IPS DF 6.9 (cell line): ENCODE results near the gene INPP5F.
A peak's percentile ranks its signal among the peaks of the same experiment; 100 is the strongest.

ENCODE experiments used
- DNase-seq: peaks from one replicate; pipeline ENCODE4 v3.0.0-alpha.2; 2013; ENCODE audit warnings: low read depth, low spot score
- H3K27ac ChIP-seq: one replicate; pipeline ENCODE4 v1.5.1; 2013; ENCODE audit warnings: low read length, control low read depth
- H3K27me3 ChIP-seq: 2 replicates; pipeline ENCODE4 v1.6.1; 2013; ENCODE audit warnings: mild to moderate bottlenecking, low read length; ENCODE audit not compliant: control insufficient read depth, insufficient read depth
- H3K36me3 ChIP-seq: 2 replicates; pipeline ENCODE4 v1.6.1; 2013; ENCODE audit warnings: low read length; ENCODE audit not compliant: control insufficient read depth, insufficient read depth
- H3K4me1 ChIP-seq: 2 replicates; pipeline ENCODE4 v1.6.1; 2013; ENCODE audit warnings: low read length; ENCODE audit not compliant: control insufficient read depth, insufficient read depth
- H3K4me3 ChIP-seq: 2 replicates; pipeline ENCODE4 v1.5.1; 2013; ENCODE audit warnings: mild to moderate bottlenecking, low read length
- H3K9me3 ChIP-seq: 2 replicates; pipeline ENCODE4 v1.6.1; 2013; ENCODE audit warnings: low read length, inconsistent platforms; ENCODE audit not compliant: control insufficient read depth, insufficient read depth
- WGBS: extraction: QIAGEN DNeasy Blood & Tissue Kit; methylation state at CpG from one replicate; pipeline ENCODE4 v1.1.7; 2013; ENCODE audit warnings: mixed read lengths, missing lambda C conversion rate; ENCODE audit not compliant: insufficient read length, insufficient coverage; 5-methylcytosine and 5-hydroxymethylcytosine counted together

The INPP5F gene

GRCh38 chr10:119725828-119726675 is at the start of gene INPP5F:
INPP5F (plus strand) TSS chr10:119726050; CDS start chr10:119726263, 213 bp downstream.
- DNase-seq: peak; percentile 94
- H3K27ac ChIP-seq: no peak within 1 kb of the TSS
- peak within 1 kb of the TSS; percentile 90 for H3K4me3 ChIP-seq
- 0 out of 2 replicates have a peak, but pooled peaks cover 2% of the 10 kb centered on the region for H3K4me1 ChIP-seq
- no CpG with 5 or more reads among the region's 95 CpGs for WGBS
- no peaks in the 10 kb centered on the region for H3K36me3 ChIP-seq
- no peaks in the 10 kb centered on the region for H3K27me3 ChIP-seq
- H3K9me3 ChIP-seq: no peaks in the 10 kb centered on the region

GRCh38 chr10:119677126-119677525 is 48.7 kb upstream of the INPP5F start:
- Histone ChIP-seq H3K4me3 (no peak overlapping the region), H3K27me3 (no peaks in the 10 kb centered on the region), H3K9me3 (no peaks in the 10 kb centered on the region), H3K27ac (no peak overlapping the region), H3K36me3 (peaks cover 8% of the 10 kb centered on the region; the same call in 1 of the 2 replicates), H3K4me1 (0 out of 2 replicates have a peak, but pooled peaks cover 2% of the 10 kb centered on the region)
- no peak for DNase-seq
- no CpG with 5 or more reads among the region's 6 CpGs for WGBS

- no peak overlapping the region for H3K27ac ChIP-seq
Observed at GRCh38 chr10:119677904-119678755, 47.7 kb upstream of the INPP5F start.

GRCh38 chr10:119679480-119679829 is 46.4 kb upstream of the INPP5F start:
- H3K9me3 ChIP-seq: no peaks in the 10 kb centered on the region
- no peaks in the 10 kb centered on the region for H3K27me3 ChIP-seq
- no peak overlapping the region for H3K27ac ChIP-seq
- no peak overlapping the region for H3K4me3 ChIP-seq
- H3K36me3 ChIP-seq: no peaks in the 10 kb centered on the region
- WGBS: no CpG with 5 or more reads among the region's 7 CpGs
- H3K4me1 ChIP-seq: no peaks in the 10 kb centered on the region
- no peak for DNase-seq

More at GRCh38 chr10:119677904-119678755, 47.7 kb upstream of the INPP5F start:
- no peak for DNase-seq
- H3K9me3 ChIP-seq: no peaks in the 10 kb centered on the region
- H3K4me1 ChIP-seq: 0 out of 2 replicates have a peak, but pooled peaks cover 1% of the 10 kb centered on the region
- no peak overlapping the region for H3K4me3 ChIP-seq
- H3K27me3 ChIP-seq: no peaks in the 10 kb centered on the region
- WGBS: no CpG with 5 or more reads among the region's 13 CpGs
- no peaks in the 10 kb centered on the region for H3K36me3 ChIP-seq

GRCh38 chr10:119680050-119680449 is 45.8 kb upstream of the INPP5F start:
- no peaks in the 10 kb centered on the region for H3K36me3 ChIP-seq
- DNase-seq: no peak
- no peak overlapping the region for H3K4me3 ChIP-seq
- no CpG with 5 or more reads among the region's 4 CpGs for WGBS
- no peaks in the 10 kb centered on the region for H3K4me1 ChIP-seq
- H3K27me3 ChIP-seq: no peaks in the 10 kb centered on the region
- no peaks in the 10 kb centered on the region for H3K9me3 ChIP-seq
- H3K27ac ChIP-seq: no peak overlapping the region

- no peak for DNase-seq
- Histone ChIP-seq H3K4me3 (no peak overlapping the region), H3K27me3 (no peaks in the 10 kb centered on the region), H3K9me3 (no peaks in the 10 kb centered on the region), H3K36me3 (no peaks in the 10 kb centered on the region), H3K27ac (no peak overlapping the region), H3K4me1 (no peaks in the 10 kb centered on the region)
- no CpG with 5 or more reads among the region's 9 CpGs for WGBS
Observed at GRCh38 chr10:119680650-119681081, 45.2 kb upstream of the INPP5F start.

GRCh38 chr10:119686465-119687191 is 39.2 kb upstream of the INPP5F start:
- H3K9me3 ChIP-seq: no peaks in the 10 kb centered on the region
- no peaks in the 10 kb centered on the region for H3K27me3 ChIP-seq
- H3K4me1 ChIP-seq: peaks cover 4% of the 10 kb centered on the region; the same call in 1 of the 2 replicates
- peak overlapping the region; percentile 42; the same call in 1 of the 2 replicates for H3K4me3 ChIP-seq
- whole genome bisulfite sequencing: no CpG with 5 or more reads among the region's 24 CpGs
- H3K36me3 ChIP-seq: no peaks in the 10 kb centered on the region
- H3K27ac ChIP-seq: no peak overlapping the region
- peak; percentile 85 for DNase-seq

- Histone ChIP-seq H3K27ac (peak overlapping the region; percentile 29), H3K36me3 (no peaks in the 10 kb centered on the region), H3K27me3 (no peaks in the 10 kb centered on the region), H3K9me3 (no peaks in the 10 kb centered on the region), H3K4me1 (peaks cover 4% of the 10 kb centered on the region; the same call in 1 of the 2 replicates), H3K4me3 (peak overlapping the region; percentile 42; the same call in 1 of the 2 replicates)
- peak; percentile 93 for DNase-seq
- no CpG with 5 or more reads among the region's 10 CpGs for whole genome bisulfite sequencing
Observed at GRCh38 chr10:119687192-119688032, 38.4 kb upstream of the INPP5F start.

GRCh38 chr10:119688033-119688508 is 37.8 kb upstream of the INPP5F start:
- H3K4me1 ChIP-seq: peaks cover 4% of the 10 kb centered on the region; the same call in 1 of the 2 replicates
- H3K36me3 ChIP-seq: no peaks in the 10 kb centered on the region
- no peaks in the 10 kb centered on the region for H3K9me3 ChIP-seq
- DNase-seq: no peak
- H3K27ac ChIP-seq: peak overlapping the region; percentile 29
- H3K27me3 ChIP-seq: no peaks in the 10 kb centered on the region
- WGBS: no CpG with 5 or more reads among the region's 4 CpGs
- no peak overlapping the region for H3K4me3 ChIP-seq
